GM18498 (cell line): Measurements from ENCODE around the gene EVX2.

Experiments used
- ATAC-seq: cut with Tn5 transposase; IDR thresholded peaks from one replicate; pipeline ENCODE4 v1.9.1; 2021; ENCODE audit warnings: mild to moderate bottlenecking, moderate library complexity; ENCODE audit not compliant: unreplicated experiment

The EVX2 gene

DNA sequence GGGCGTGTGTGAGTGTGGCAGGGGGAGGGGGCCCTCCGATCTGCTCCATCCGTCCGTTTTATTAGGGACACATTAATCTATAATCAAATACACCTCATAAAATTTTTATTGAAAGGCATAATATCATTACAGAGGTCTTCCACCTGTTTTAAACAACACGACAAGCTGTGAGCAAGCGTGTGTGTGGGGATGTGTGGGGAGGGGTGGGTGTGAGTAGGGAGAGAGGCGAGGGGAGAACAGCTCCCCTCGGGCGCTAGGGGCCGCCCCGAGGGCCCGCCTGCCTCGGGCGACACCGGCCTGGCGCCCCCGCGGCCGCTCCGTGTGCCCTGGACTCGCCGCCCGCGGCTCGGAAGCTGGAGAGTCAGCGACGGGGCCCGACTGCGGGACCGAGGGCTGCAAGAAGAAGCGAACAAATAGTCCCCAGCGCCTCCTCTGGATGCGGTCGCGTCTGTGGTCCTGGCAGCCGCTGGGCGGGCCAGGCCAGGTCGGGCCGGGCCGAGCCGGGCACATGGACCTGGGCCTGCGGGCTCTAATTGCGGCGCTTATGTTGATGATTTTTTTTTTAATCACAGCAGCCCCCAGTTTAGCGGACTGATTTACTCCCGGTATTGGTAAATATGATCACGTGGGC, 38.4 kb upstream of the EVX2 start:
- ATAC-seq = no peak

DNA sequence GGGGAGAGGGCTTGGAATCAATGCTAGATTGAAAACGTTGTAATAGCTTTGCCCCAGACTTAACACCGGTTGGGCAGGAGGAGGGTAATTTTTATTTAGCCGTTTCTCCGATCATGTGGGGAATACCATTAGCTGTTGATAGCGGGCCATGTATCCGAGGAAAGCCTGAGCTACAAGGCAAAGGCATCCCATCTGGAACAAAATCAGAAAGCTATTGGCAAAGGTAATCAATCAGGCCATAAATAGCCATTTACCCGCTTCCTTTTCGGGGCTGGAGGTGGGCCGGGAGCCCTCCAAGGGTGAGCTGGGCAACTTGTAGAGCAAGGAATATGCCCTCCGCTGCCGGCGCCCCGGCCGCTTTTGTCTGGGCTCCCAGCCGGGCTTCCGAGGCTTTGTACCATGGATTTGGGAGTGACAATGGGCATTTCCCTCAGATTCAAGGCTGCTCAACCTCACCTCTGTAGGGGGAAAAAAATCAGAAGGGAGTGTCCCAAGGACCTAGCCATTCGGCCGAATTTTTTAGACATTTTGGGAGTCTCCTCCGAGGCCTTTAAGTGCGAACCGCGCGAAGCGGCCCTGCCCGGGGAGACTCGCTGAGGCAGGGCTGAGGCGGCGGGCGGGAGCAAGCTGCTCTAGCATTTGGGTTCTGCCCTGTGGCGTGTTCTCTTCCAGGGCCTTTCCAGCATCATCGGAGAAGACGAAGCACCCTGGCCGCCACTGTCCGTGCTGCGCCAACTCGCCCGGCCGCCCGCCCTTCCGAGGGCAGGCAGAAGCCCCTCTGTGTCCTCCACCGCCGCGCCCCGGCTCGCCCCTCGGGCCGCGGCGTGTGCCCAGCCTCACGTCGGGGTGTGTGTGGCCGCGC, 37.7 kb upstream of the EVX2 start:
- ATAC-seq = no peak

DNA sequence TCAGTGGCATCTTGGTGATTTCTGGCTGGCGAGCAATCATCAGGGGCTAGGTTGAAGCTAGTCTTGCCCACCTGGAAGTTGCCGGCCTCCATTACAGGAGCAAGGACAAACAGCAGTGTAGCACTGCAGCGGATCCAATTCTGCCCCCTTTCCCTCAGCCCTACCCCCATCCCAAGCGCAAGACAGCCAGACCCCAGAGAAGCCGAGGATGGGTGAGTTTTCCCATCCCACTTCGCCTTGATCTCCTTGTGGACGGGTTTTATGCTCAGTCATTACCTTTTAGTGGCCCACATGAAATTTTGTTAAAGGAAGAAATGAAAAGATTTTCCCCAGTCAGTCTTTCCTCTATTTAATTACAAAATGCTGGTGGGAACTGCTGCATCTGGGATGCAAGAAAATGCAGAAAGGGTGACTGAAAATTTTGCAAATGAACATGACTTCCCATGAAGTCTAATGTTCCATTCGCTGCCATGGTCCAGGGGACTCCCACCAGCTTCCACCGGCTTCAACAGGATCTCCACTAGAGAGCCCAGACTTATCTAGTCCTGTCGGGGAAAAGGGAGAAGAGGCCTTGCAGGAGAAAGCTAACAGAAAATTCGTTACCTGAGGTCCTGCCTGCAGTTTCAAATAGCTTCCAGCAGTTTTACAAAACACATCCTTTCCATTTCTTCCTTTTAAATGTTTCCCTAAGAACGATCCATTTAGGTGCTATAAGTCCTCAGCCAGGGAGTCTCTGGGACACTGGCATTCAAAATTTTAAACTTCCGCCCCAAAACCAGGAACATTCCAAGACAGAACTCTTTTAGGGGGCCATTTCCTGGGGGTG, 36.8 kb upstream of the EVX2 start:
- ATAC-seq = no peak

DNA sequence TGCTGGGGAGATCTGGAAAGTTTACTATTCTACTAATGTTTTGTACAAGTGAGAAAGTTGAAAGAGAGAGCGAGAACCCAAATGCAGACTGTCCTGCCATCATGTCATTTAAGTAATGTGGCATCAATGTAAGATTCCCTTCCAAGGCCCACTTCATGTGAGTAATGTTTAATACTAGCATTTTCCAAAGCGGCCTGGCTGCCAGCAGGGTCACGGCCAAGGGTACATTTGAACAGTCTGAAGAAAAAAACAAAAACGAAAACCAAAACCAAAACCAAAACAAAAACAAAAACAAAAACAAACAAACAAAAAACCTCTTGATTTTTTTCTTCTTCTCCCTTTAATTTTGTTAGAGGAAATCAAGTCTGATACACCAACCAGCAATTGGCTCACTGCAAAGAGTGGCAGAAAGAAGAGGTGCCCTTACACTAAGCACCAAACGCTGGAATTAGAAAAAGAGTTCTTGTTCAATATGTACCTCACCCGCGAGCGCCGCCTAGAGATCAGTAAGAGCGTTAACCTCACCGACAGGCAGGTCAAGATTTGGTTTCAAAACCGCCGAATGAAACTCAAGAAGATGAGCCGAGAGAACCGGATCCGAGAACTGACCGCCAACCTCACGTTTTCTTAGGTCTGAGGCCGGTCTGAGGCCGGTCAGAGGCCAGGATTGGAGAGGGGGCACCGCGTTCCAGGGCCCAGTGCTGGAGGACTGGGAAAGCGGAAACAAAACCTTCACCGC, 35.0 kb upstream of the EVX2 start:
- ATAC-seq = no peak

DNA sequence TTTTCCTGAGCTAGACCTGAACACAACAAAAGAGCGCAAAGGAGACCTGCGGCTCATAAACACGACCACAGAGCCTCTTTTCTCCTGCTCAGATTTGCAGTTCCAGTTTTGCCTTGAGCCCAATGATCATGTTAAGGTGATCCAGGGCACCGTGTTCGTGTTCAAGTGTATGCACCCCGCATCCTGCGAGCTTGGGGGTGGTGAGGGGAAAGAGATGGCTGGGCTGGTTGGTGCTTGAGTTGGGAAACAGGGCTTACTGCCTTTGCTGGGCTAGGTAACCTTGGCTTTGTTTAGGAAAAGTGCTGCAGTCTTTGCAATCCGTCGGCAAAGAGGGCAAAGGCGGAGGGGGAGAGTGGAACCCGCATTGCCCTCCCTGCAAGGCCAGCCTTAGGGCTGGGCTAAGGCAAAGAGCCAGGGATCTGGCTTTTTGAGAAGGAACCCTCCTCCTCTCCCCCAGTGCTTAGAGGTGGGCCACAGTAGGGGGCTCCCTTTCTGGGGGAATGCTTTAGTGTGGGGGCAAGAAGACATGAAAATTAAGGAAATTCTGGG, 34.1 kb upstream of the EVX2 start:
- ATAC-seq = no peak

DNA sequence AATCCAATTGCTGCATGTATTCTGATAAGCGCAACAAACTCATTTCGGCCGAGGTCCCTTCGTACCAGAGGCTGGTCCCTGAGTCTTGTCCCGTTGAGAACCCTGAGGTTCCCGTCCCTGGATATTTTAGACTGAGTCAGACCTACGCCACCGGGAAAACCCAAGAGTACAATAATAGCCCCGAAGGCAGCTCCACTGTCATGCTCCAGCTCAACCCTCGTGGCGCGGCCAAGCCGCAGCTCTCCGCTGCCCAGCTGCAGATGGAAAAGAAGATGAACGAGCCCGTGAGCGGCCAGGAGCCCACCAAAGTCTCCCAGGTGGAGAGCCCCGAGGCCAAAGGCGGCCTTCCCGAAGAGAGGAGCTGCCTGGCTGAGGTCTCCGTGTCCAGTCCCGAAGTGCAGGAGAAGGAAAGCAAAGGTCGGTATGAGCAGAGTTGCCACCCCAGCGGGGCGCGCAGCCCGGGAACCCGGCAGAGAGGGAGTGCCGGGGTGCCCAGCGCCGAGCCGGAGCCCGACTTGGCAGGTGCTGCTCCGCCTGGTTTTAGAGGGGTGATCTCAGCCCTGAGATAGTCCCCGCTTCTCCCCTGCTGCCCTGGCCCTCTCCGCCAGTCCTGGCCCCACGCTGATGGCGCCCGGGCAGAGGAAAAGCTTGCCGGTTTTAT, 33.5 kb upstream of the EVX2 start:
- no peak for ATAC-seq

DNA sequence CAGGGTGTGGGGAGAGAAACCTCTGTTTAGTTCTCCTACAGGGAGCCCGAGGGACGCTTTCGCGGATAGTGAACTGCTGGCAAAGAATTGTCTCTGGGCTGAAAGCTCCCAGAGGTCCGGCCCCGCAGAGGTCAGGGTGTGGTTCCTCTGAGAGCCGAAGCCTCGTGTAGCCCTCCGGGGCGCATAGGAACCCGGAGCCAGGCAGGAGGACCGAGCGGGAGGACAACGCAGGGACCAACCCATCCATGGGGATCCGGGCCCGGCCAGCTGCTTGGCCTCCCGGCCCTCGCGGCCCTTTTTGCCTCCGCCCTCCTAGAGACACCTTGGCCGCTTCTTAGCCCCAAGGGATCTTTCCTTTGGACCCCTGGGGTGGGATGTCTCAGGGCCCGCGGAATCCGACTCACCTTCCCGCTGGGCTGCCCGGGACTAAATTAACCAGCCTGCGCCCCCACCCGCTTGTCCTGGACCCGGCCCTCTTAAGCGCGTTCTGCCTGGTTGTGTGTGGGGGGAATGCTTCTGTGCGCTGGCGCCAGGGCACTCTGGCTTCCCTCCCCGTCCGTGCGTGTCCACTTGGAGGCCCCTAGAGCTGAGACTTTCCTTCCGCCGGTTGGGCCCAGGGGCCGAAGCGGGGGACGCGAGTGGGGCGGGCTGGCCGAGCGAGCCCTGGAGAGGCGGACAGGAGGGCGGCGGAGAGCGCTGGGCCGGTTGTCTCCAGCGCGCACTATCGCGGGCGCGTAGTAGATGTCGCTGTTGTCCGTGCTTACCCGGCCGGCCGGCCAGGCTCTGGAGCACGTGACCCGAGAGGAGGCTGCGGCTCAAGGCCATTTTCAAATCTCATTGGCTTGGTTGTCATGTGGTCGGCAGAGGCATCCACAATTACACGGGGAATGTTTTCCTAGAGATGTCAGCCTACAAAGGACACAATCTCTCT, 32.4 kb upstream of the EVX2 start, which contains the start of gene HOXD10:
HOXD10 (plus strand) TSS at position 896 of the 931 bp plus-strand sequence. CDS start 56 bp downstream, outside the sequence.
- ATAC-seq = no peak

DNA sequence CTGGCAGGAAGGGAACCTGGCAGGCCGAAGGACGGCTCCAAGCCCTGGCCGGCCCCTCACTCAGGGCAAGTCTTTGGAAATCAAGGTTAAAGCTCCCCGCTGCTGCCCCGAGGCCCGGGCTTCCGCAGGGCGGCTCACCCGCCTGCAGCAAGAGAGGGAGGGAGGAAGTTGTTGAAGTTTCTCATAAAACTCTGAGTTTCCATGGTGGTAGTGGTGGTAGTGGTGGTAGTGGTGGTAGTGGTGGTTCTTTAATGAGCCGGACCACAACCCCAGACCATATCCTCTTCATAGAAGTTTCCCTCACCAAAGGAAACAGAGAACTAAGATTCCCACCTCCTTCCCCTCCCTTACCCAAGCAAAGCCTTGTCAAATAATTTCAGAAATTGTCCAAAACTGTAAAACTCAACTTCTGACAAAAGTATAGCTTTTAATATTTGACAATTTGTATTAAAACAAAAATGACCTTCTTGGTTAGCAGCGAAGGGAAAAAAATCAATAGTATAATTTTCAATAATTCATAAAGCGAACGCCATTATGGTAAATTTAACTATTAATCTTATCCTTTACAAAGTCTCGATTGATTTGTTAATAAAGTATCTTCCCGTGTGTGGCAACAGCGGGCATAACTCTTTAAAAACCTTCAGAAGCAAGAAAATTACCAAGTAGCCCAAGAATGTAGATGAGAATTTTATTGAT, 31.3 kb upstream of the EVX2 start:
- no peak for ATAC-seq

DNA sequence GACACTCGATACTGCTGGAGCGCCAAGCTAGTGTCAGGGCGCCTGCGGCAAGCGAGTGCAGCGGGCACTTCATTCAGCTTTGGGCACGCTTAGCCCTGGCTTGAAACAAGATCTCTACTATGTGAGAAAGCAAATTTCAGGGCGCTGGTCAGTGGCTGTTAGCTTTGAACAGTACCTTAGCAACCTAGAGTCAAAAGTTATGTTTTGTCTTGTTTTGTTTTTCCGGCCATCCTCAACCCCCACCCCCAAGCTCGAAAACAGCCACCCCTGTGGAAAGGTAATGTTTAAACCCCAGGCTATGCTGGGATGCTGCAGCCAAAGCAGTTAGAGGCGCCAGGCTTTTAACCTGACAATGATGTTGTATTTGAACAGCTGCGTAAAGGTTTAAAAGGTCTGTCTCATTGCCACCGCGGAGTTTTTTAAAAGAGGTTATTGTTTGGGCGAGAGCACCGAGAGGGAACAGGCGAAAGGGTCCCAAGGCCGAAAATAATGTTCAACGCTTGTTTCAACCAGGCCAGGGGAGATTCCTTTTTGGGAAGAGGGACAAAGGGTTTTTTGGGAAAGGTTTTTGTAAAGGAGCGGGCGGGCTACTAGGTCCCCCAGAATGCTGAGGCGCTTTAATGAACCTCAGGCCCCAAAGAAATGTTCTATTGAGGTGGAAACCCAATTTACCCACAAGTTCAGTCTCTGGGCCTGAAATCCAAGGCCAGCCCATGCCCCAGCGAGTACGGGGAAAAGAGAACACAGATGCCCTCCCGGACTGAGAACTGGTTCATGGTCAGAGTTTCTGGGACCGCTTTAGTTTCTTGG, 30.6 kb upstream of the EVX2 start:
- ATAC-seq = no peak

DNA sequence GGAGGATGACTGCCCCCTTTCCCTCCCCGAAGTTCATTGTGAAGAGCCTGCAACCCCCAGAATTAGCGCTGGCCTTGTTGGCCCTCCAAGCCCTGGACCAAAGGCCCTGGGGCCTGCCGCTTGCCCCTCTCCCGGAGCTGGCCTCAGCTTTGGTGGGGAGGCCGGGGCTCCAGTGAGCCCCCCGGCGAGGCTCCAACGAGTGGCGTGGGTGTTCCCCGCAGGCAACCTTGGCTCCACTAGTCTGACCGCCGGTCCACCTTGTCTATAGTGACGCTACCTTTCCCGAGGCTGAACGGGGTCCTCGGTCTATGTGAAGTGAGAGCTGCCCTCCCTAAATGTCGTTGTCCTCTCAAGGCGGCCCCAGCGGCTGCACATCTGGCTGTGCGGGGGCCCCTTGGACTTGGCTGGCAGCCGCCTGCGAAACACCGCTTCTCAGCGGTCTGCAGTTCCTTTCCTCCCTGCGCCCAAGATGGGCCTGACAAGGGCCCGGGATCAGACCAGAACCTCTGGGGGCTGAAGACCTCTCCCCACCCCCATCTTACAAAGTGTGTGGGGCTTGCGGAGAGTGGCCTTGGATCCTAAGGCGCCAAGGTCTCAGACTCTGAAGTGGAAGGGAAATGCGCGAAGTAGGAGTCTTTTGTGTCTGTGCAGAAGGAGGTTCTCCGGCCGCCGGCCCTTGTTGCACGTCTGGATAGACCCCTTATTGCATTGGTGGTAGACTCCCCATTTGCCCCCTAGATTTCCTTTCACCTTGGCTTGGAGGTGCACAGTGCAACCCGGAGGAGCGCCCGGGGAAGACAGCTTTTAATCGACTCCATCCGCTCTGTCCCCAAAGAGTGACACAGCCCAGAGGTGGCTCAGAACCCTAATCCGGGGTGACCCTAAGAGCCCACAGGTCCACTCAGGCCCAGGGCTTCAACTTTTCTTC, 28.9 kb upstream of the EVX2 start:
- ATAC-seq = no peak

DNA sequence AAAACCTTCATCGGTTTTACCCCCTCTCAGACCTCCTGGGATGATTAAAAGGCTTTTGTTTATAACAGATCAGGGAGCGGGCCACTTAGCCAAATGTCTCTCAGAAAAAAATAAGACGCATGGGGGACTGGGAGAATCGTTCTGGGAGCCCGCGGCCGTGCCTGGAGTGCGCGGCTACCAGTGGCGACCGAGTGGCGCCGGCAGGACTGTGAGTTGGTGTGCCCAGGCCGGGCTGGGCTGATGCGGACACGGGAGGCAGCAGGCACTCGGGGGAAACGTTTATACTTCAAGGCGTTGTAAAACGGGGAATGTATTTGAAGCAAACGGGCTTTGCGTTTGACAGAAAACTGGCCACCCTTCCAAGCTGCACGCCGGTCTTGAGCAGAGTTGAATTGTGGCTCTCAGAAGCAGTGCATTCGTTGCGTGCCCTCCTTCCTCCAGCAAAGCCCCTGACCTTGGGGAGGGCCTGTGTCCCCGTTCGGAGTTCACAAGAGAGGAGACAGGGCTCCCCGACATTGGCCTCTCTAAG, 28.1 kb upstream of the EVX2 start:
- ATAC-seq = no peak

DNA sequence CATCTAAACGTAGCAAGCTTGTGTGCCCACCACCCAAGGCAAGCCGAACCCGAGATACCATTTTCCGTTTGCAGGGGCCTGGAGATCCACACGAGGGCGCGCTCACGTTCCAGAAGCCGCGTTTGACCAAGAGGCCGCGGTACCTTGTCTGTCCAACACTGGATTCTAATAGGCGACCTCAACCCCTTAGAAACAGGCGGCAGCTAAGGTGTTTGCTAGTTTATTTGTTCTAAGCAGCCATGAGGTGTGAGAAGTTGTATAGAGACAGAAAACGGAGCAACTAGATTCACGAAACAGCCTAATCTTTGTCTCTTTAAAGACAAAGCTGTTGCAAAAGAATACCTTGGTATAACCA, 27.5 kb upstream of the EVX2 start:
- no peak for ATAC-seq

DNA sequence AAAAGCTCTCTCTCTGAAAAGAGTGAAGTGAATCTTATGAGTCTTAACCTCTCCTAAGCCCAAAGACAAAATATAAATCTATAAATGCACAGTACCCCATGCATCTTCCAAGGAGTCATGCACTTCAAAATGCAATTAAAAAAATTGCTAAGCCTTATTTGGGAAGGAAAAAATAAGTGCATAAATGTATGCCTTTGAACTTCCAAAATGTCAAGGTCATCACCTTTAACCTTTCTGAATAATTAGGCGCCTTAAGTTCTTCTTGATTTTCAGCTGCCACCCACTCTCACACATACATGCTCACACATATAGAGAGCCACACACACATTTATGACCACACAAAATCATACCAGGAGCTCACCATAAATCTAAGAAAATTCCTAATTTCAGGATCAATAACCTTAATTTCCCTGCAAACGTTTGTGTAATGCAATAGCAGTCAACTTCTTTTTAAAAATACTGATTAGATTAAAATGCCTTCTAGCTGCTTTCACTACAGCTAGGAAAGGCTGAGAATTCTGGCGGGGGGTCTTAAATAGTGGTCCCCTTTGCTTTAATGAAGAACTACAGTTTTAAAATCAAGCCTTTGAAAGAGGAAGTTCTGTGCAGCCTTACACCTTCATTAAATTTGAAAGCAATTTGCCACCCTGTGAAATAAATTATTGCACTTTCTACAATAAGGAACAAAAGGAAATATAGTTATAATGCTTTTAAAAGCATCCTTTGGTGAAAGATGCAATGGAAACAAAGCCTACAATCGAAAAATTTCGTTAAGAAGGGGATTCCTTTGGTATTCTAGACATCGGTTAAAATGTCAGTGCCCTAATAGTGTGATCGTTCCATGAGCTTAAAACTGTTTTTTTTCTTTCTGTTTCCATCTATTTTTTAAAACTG, 26.9 kb upstream of the EVX2 start:
- ATAC-seq = no peak

DNA sequence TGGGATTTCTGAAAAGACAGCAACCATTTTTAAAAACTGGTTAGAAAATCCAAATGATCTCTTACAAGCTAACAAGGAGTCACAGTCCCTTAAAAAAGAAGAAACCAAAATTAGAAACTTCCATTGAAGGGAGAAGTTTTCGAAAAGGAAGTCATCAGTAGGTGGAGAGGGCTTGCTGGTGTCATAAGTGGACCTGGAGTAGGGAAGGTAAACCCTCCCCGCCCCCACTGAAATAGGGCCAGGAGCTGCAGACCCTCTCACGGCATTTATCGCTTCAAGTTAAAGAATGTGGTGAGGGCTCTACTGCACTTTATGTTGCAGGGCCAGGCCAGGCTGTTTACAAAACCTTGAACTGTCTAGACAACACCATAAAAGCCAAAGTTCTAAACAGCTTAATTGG, 26.2 kb upstream of the EVX2 start:
- no peak for ATAC-seq

DNA sequence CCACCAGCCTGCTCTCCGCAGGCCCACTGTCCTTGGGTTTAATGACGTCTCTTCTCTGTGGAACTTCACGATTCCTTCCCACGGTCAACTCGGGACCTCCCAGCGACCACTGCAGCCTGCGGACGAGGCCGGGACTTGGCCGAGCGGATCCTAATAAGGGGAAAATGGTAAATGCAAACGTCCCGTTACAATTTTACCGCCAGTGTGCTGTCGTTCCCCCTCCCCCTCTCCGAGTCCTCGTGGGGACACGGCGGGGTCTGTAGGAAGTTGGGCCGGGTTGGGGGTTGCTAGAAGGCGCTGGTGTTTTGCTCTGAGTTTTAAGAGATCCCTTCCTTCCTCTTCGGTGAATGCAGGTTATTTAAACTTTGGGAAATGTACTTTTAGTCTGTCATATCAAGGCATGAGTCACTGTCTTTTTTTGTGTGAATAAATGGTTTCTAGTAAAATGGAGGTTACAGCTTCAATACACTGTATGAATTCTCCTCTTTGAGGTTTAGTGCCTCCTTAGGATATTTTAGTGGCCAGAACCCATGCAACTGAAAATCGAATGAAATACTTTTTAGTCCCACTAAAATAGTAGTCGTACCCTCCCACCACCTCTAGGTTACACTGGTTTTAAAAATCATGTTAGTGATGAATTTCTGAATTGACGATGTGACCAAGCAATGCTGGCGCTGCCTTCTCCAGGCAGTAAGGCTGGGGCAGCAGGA, 25.6 kb upstream of the EVX2 start:
- ATAC-seq = no peak
